Ureter (tissue), 1 donor: Measurements from ENCODE around the gene KRTAP4-6. TPM values are rescaled to one million over a fixed set of nuclear protein-coding genes. Genes with fewer than 3 reads are reported as not detected.
"Not testable (repeated sequence)": the region's sequence is repeated elsewhere in the genome, so short reads cannot be mapped to it uniquely, and the experiment has no call there.

ENCODE experiments used
- DNase-seq: peaks from one replicate; pipeline ENCODE4 v3.0.0-alpha.2; 2020; ENCODE audit warnings: low spot score
- total RNA-seq: library from RNA; stranded (reverse); gene quantifications from one replicate; pipeline ENCODE4 v1.2.4, GENCODE V29; 2023
- donor health status: DM: yes; HTN: yes; CAD: no.

KRTAP4-6 gene
- total RNA-seq, 1 donor from 2014 or later: not detected

GRCh38 chr17:41107941-41108450 is 32.3 kb downstream of the KRTAP4-6 start:
- DNase-seq: no peak

GRCh38 chr17:41105347-41105746 is 35.0 kb downstream of the KRTAP4-6 start, which contains the start of gene KRTAP4-9:
Gene KRTAP4-9 (plus strand): TSS chr17:41105389. CDS start chr17:41105389, 0 bp downstream.
- not testable (repeated sequence) for DNase-seq

GRCh38 chr17:41104386-41105038 is 35.8 kb downstream of the KRTAP4-6 start:
- not testable (repeated sequence) for DNase-seq

- DNase-seq: no peak
These were observed 36.4 kb downstream of the KRTAP4-6 start for GRCh38 chr17:41103896-41104295.

GRCh38 chr17:41101586-41102259 is 38.6 kb downstream of the KRTAP4-6 start, which contains the start of gene KRTAP4-16:
Gene KRTAP4-16 (minus strand): TSS chr17:41102209. CDS start chr17:41102209, 0 bp downstream.
- no peak for DNase-seq

- not testable (repeated sequence) for DNase-seq
These were observed 40.5 kb downstream of the KRTAP4-6 start for GRCh38 chr17:41099682-41100480.

GRCh38 chr17:41098481-41098880 is 41.9 kb downstream of the KRTAP4-6 start:
- DNase-seq: no peak

GRCh38 chr17:41098042-41098441 is 42.3 kb downstream of the KRTAP4-6 start, which contains the start of gene KRTAP4-8:
Gene KRTAP4-8 (minus strand): TSS chr17:41098142. CDS start chr17:41098084, 58 bp downstream.
- DNase-seq: no peak

GRCh38 chr17:41096055-41096454 is 44.3 kb downstream of the KRTAP4-6 start:
- no peak for DNase-seq

Other genes with a start within 250 kb of the KRTAP4-6 start
- 3.9 TPM for gene KRT23, start 202.9 kb downstream of the KRTAP4-6 start, total RNA-seq
- gene KRT39, start 173.6 kb downstream of the KRTAP4-6 start, total RNA-seq: not detected
- not detected for gene KRT40, start 156.2 kb downstream of the KRTAP4-6 start, total RNA-seq
- not detected for gene KRTAP3-3, start 146.4 kb downstream of the KRTAP4-6 start, total RNA-seq
- not detected for gene KRTAP3-2, start 140.6 kb downstream of the KRTAP4-6 start, total RNA-seq
- not detected for gene KRTAP3-1, start 131.4 kb downstream of the KRTAP4-6 start, total RNA-seq
- not detected for gene KRTAP1-5, start 113.3 kb downstream of the KRTAP4-6 start, total RNA-seq
- not detected for gene KRTAP1-4, start 110.3 kb downstream of the KRTAP4-6 start, total RNA-seq
- gene KRTAP1-3, start 105.7 kb downstream of the KRTAP4-6 start, total RNA-seq: not detected
- not detected for gene KRTAP1-1, start 99.1 kb downstream of the KRTAP4-6 start, total RNA-seq
- not detected for gene KRTAP2-1, start 93.2 kb downstream of the KRTAP4-6 start, total RNA-seq
- not detected for gene KRTAP2-2, start 85.3 kb downstream of the KRTAP4-6 start, total RNA-seq
- not detected for gene KRTAP2-3, start 80.4 kb downstream of the KRTAP4-6 start, total RNA-seq
- gene KRTAP2-4, start 74.7 kb downstream of the KRTAP4-6 start, total RNA-seq: not detected
- not detected for gene KRTAP4-7, start 56.4 kb downstream of the KRTAP4-6 start, total RNA-seq
- not detected for gene KRTAP4-8, start 42.4 kb downstream of the KRTAP4-6 start, total RNA-seq
- not detected for gene KRTAP4-16, start 38.3 kb downstream of the KRTAP4-6 start, total RNA-seq
- not detected for gene KRTAP4-9, start 35.2 kb downstream of the KRTAP4-6 start, total RNA-seq
- not detected for gene KRTAP4-11, start 22.2 kb downstream of the KRTAP4-6 start, total RNA-seq
- not detected for gene KRTAP4-12, start 16.4 kb downstream of the KRTAP4-6 start, total RNA-seq
- gene KRTAP4-5, start 9.3 kb upstream of the KRTAP4-6 start, total RNA-seq: not detected
- gene KRTAP4-4, start 20.2 kb upstream of the KRTAP4-6 start, total RNA-seq: not detected
- not detected for gene KRTAP4-3, start 27.7 kb upstream of the KRTAP4-6 start, total RNA-seq
- not detected for gene KRTAP4-2, start 37.7 kb upstream of the KRTAP4-6 start, total RNA-seq
- not detected for gene KRTAP4-1, start 44.4 kb upstream of the KRTAP4-6 start, total RNA-seq
- gene KRTAP9-1, start 49.3 kb upstream of the KRTAP4-6 start, total RNA-seq: not detected
- gene KRTAP9-2, start 86.1 kb upstream of the KRTAP4-6 start, total RNA-seq: not detected
- gene KRTAP9-3, start 91.9 kb upstream of the KRTAP4-6 start, total RNA-seq: not detected
- gene KRTAP9-8, start 97.5 kb upstream of the KRTAP4-6 start, total RNA-seq: not detected
- gene KRTAP9-4, start 109.1 kb upstream of the KRTAP4-6 start, total RNA-seq: not detected
- not detected for gene KRTAP9-9, start 114.8 kb upstream of the KRTAP4-6 start, total RNA-seq
- not detected for gene KRTAP9-6, start 124.8 kb upstream of the KRTAP4-6 start, total RNA-seq
- not detected for gene KRTAP9-7, start 135.2 kb upstream of the KRTAP4-6 start, total RNA-seq
- gene KRTAP29-1, start 162.3 kb upstream of the KRTAP4-6 start, total RNA-seq: not detected
- gene KRTAP16-1, start 168.8 kb upstream of the KRTAP4-6 start, total RNA-seq: not detected
- not detected for gene KRTAP17-1, start 175.2 kb upstream of the KRTAP4-6 start, total RNA-seq
- gene KRT33A, start 210.3 kb upstream of the KRTAP4-6 start, total RNA-seq: not detected
- not detected for gene KRT33B, start 229.3 kb upstream of the KRTAP4-6 start, total RNA-seq
- not detected for gene KRT34, start 241.8 kb upstream of the KRTAP4-6 start, total RNA-seq